K562 (cell line): ENCODE data around the gene LRRC4C. TPM values are rescaled to one million over a fixed set of nuclear protein-coding genes. Genes with fewer than 3 reads are reported as not detected.

Source experiments
- ATAC-seq: fragments of 200-7000 bp; cut with Tn5 transposase; 3 replicates; pipeline ENCODE4 v1.9.1; 2020; ENCODE audit warnings: moderate library complexity
- BruUV-seq: library from RNA; stranded (reverse); fragments of 400-500 nt; replicated peaks from 2 replicates; lab custom pipeline; 2021; lab: Mats Ljungman, UMichigan
- CTCF ChIA-PET: fragments of 300-600 bp; formaldehyde crosslinking; extraction: SDS; loops from one replicate; lab custom pipeline; 2021; ENCODE audit warnings: low intra/inter-chr PET ratio; lab: Yijun Ruan, JAX
- POLR2A ChIA-PET: fragments of 300-600, 350-650 bp; sonication (Branson Sonifier 250); formaldehyde crosslinking; extraction: SDS; loops from one replicate; lab custom pipeline; 2021; ENCODE audit warnings: antibody characterized with exemption, inconsistent platforms; lab: Yijun Ruan, JAX
- DNase-seq, 4 experiments: peaks; one replicate each; pipeline versions ENCODE4 v3.0.0 to v3.0.0-alpha.2; 2011 to 2018; ENCODE audit warnings: low spot score in 3 of 4, mixed read lengths in 3 of 4; ENCODE audit errors: extremely low read depth in 1 of 4
- FAIRE-seq: peaks from 2 replicates; lab custom pipeline; 2011; peaks lifted over from hg19 to GRCh38; lab: Jason Lieb, UNC
- H2AFZ ChIP-seq: 2 replicates; pipeline ENCODE4 v1.6.0; 2011; ENCODE audit warnings: low read depth, low read length, control low read depth, inconsistent platforms
- H3K27ac ChIP-seq: fragments of 200-600 bp; 3 replicates; pipeline ENCODE4 v1.8.0; 2011; ENCODE audit warnings: low read depth, mild to moderate bottlenecking, control low read depth, inconsistent platforms, low read length, moderate library complexity, mixed read lengths; ENCODE audit errors: extremely low read depth
- H3K27me3 ChIP-seq, 2 experiments: fragments of 300-600 bp in 1 of 2; 2 replicates in 1 of 2; 3 replicates in 1 of 2; pipeline versions ENCODE4 v1.6.0 to v1.8.0; 2011; ENCODE audit warnings: inconsistent platforms in 2 of 2, low read length in 2 of 2, mild to moderate bottlenecking in 1 of 2, mixed read lengths in 1 of 2, moderate library complexity in 1 of 2; ENCODE audit not compliant: control insufficient read depth in 2 of 2, insufficient read depth in 2 of 2
- H3K36me3 ChIP-seq: fragments of 300-600 bp; 3 replicates; pipeline ENCODE4 v1.8.0; 2011; ENCODE audit warnings: mild to moderate bottlenecking, low read length, inconsistent platforms; ENCODE audit not compliant: control insufficient read depth, insufficient read depth
- H3K4me1 ChIP-seq, 2 experiments: fragments of 200-600 bp in 1 of 2; replicated peaks in 1 of 2; 2 replicates in 1 of 2; 3 replicates in 1 of 2; pipeline versions ENCODE4 v1.5.1 to v1.8.0; 2011; ENCODE audit warnings: inconsistent platforms in 2 of 2, low read length in 2 of 2, mild to moderate bottlenecking in 1 of 2, mixed read lengths in 1 of 2, moderate library complexity in 1 of 2; ENCODE audit not compliant: control insufficient read depth in 2 of 2, insufficient read depth in 2 of 2
- H3K4me2 ChIP-seq: 2 replicates; pipeline ENCODE4 v1.6.1; 2011; ENCODE audit warnings: low read length, control low read depth, inconsistent platforms, mixed read lengths; ENCODE audit not compliant: insufficient read depth
- H3K4me3 ChIP-seq: fragments of 200-600 bp; sonication (generic), shearing (Covaris generic); 2 replicates; pipeline ENCODE4 v1.5.1; 2016; ENCODE audit warnings: control low read depth, inconsistent platforms
- H3K79me2 ChIP-seq: fragments of 200-600 bp; 3 replicates; pipeline ENCODE4 v1.8.0; 2011; ENCODE audit warnings: low read length, inconsistent platforms; ENCODE audit not compliant: control insufficient read depth, insufficient read depth
- H3K9ac ChIP-seq, 2 experiments: 2 replicates each; pipeline versions ENCODE4 v1.6.0 to v1.6.1; 2011; ENCODE audit warnings: low read depth in 2 of 2, low read length in 2 of 2, control low read depth in 1 of 2, inconsistent platforms in 1 of 2, mild to moderate bottlenecking in 1 of 2, mixed read lengths in 1 of 2; ENCODE audit not compliant: insufficient read depth in 1 of 2
- H3K9me1 ChIP-seq: one replicate; pipeline ENCODE4 v1.6.0; 2011; ENCODE audit warnings: inconsistent platforms, mild to moderate bottlenecking, low read length, moderate library complexity; ENCODE audit not compliant: control insufficient read depth, insufficient read depth
- H3K9me3 ChIP-seq: replicated peaks from 2 replicates; pipeline ENCODE4 v1.5.1; 2011; ENCODE audit warnings: low read depth, low read length, inconsistent platforms; ENCODE audit not compliant: control insufficient read depth, insufficient read depth
- H4K20me1 ChIP-seq: replicated peaks from 2 replicates; pipeline ENCODE4 v1.6.1; 2011; ENCODE audit warnings: low read length, inconsistent platforms, mixed read lengths; ENCODE audit not compliant: control insufficient read depth, insufficient read depth
- CAMTA2 ChIP-seq: fragments of 250-450 bp; sonication (Bioruptor Pico); conservative IDR thresholded peaks from 2 replicates; pipeline ENCODE4 v1.5.1; 2022
- FOXJ3 ChIP-seq: sonication (generic); formaldehyde crosslinking; IDR thresholded peaks from 2 replicates; pipeline ENCODE4 v1.4.0; 2020; ENCODE audit warnings: mild to moderate bottlenecking, missing genetic modification reagents
- HSF4 ChIP-seq: fragments of 250-450 bp; sonication (Bioruptor Pico); IDR thresholded peaks from 2 replicates; pipeline ENCODE4 v2.1.2; 2022; ENCODE audit warnings: mild to moderate bottlenecking, moderate library complexity, borderline replicate concordance
- SMARCE1 ChIP-seq: fragments of 450-650 bp; IDR thresholded peaks from 2 replicates; pipeline ENCODE4 v1.7.1; 2016; ENCODE audit warnings: mild to moderate bottlenecking
- SRSF1 ChIP-seq: fragments of 200-400 bp; formaldehyde crosslinking; IDR thresholded peaks from 2 replicates; pipeline ENCODE4 v1.6.1; 2017; ENCODE audit warnings: mild to moderate bottlenecking, low read depth, low read length, moderate library complexity
- TRIM28 ChIP-seq: fragments of 450-650 bp; IDR thresholded peaks from 2 replicates; pipeline ENCODE4 v1.6.1; 2017
- ZKSCAN3 ChIP-seq: fragments of 250-450 bp; sonication (Bioruptor Pico); IDR thresholded peaks from 2 replicates; pipeline ENCODE4 v1.4.0; 2020
- ZNF436 ChIP-seq: fragments of 250-450, 450-650 bp; sonication (Bioruptor Pico); formaldehyde crosslinking; IDR thresholded peaks from 2 replicates; pipeline ENCODE4 v1.7.0; 2020; ENCODE audit warnings: mild to moderate bottlenecking
- ZNF764 ChIP-seq: fragments of 250-450 bp; sonication (Bioruptor Pico); IDR thresholded peaks from 2 replicates; pipeline ENCODE4 v1.4.0; 2020; ENCODE audit warnings: low read depth, mild to moderate bottlenecking, moderate library complexity
- WGBS: fragments of 100-300 bp; shearing (Covaris generic); methylation state at CpG from one replicate; pipeline ENCODE4 v1.1.6; 2016; ENCODE audit warnings: low coverage, mixed read lengths; ENCODE audit not compliant: insufficient coverage; ENCODE audit errors: missing lambda C conversion rate; 5-methylcytosine and 5-hydroxymethylcytosine counted together
- in situ Hi-C: fragments of 300-500 bp; cut with MboI; formaldehyde crosslinking; loops from 4 replicates; pipeline ENCODE4 v1.15.0; 2018; ENCODE audit warnings: inconsistent platforms, mixed read lengths
- intact Hi-C: fragments of 100-400 bp; cut with micrococcal nuclease; formaldehyde crosslinking; loops from 2 replicates; pipeline ENCODE4 v1.14.2; 2022
- polyA plus RNA-seq, 8 experiments: library from polyadenylated mRNA; depleted of rRNA in 4 of 8; stranded (reverse) in 5 of 8; unstranded in 3 of 8; fragments of >200 nt; fragmentation: Nextera tagmentation in 2 of 8; fragmentation: Illumina TruSeq in 1 of 8; extraction: Ambion mirVana in 2 of 8; extraction: Trizol in 1 of 8; gene quantifications; 2 replicates each; pipeline versions ENCODE4 v1.2.1 to v1.2.3, GENCODE V29; 2011 to 2014; ENCODE audit warnings: inconsistent platforms in 1 of 8, missing spikeins in 1 of 8
- total RNA-seq, 7 experiments: library from RNA; depleted of rRNA in 6 of 7; stranded (reverse); fragments of >200 nt in 6 of 7; fragmentation: Illumina TruSeq in 2 of 7; extraction: Trizol in 2 of 7; gene quantifications; 2 replicates each; pipeline versions ENCODE4 v1.2.1 to v1.2.3, GENCODE V29; 2011 to 2021; ENCODE audit warnings: low replicate concordance in 1 of 7
- TF ChIP-seq, protein P1 (sequence below): fragments of 450-650 bp; formaldehyde crosslinking; IDR thresholded peaks from 2 replicates; pipeline ENCODE4 v1.4.0; 2022; ENCODE audit warnings: missing genetic modification characterization

LRRC4C gene
- total and polyA plus RNA-seq, 9 of the 15 experiments (the other 6 are each of a cell fraction or from before 2014, with no cell fraction given), result not detected

DNA sequence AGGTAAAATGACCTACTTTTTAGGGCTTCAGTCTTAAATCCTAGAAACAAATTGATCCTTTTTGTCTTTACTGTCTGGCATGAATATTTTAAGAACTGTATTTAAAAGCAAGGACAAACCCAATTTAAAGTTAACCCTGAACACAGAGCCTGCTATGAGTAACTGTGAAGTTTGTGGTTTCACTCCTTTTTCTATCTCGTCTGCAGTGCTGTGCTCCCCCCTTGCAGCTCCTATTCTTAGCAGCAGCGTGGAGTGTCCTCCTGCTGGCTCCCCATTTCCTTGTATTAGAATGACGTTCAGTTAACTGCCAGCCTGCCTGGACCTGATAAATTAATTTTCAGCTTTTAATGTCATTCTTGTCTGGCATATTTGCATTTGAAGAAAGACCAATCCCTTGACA is 40.0 kb upstream of the LRRC4C start:
- Histone ChIP-seq H3K27me3 (no peaks in the 10 kb centered on the region), H3K36me3 (no peaks in the 10 kb centered on the region), H3K9me1 (no peaks in the 10 kb centered on the region), H3K79me2 (no peaks in the 10 kb centered on the region), H3K4me1 (no peaks in the 10 kb centered on the region), H3K4me3 (no peak overlapping the region), H4K20me1 (no peaks in the 10 kb centered on the region), H3K4me2 (no peak overlapping the region), H3K9ac (no peak overlapping the region), H2AFZ (no peak overlapping the region), H3K27ac (no peak overlapping the region), H3K9me3 (no peaks in the 10 kb centered on the region)
- WGBS, result 0% methylated on average over 3 of the region's 3 CpGs
- POLR2A ChIA-PET, result no interaction called here
- intact Hi-C loops (no loop called here), in situ Hi-C loops (no loop called here)
- no TSS peak for BruUV-seq
- TF ChIP-seq TRIM28 (no peak), FOXJ3 (no peak), CAMTA2 (CRISPR knock-in tag) (no peak), ZNF764 (CRISPR knock-in tag) (no peak)
- TF ChIP-seq, protein P1, sequence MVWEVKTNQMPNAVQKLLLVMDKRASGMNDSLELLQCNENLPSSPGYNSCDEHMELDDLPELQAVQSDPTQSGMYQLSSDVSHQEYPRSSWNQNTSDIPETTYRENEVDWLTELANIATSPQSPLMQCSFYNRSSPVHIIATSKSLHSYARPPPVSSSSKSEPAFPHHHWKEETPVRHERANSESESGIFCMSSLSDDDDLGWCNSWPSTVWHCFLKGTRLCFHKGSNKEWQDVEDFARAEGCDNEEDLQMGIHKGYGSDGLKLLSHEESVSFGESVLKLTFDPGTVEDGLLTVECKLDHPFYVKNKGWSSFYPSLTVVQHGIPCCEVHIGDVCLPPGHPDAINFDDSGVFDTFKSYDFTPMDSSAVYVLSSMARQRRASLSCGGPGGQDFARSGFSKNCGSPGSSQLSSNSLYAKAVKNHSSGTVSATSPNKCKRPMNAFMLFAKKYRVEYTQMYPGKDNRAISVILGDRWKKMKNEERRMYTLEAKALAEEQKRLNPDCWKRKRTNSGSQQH (CRISPR knock-in tag), result no peak
- DNase-seq, result no peak
- CTCF ChIA-PET, result no interaction called here
- FAIRE-seq, result no peak
- ATAC-seq, result no peak

DNA sequence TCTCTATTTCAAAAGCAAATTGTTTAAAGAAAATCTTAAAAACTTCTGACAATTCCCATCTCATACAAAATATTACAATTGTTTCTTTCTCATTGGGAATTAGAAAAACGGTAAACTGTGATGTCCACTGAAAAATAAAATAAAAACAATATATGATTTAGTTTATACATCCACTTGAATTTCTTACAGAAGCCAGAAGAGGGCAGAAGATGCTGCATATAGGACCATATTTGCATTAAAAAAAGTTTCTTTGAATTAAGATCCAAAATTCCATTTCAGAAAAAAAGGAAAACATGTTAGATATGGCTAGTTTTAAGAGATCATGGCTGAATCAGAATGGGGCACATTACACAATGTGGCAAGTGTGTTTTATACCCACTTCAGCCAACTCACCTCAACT is 39.3 kb upstream of the LRRC4C start:
- in situ Hi-C loops (no loop called here), intact Hi-C loops (no loop called here)
- Histone ChIP-seq H3K27ac (no peak overlapping the region), H3K4me3 (no peak overlapping the region), H3K4me1 (no peaks in the 10 kb centered on the region), H3K27me3 (no peaks in the 10 kb centered on the region), H3K4me2 (no peak overlapping the region), H3K36me3 (no peaks in the 10 kb centered on the region), H2AFZ (no peak overlapping the region), H3K9me3 (no peaks in the 10 kb centered on the region), H3K79me2 (no peaks in the 10 kb centered on the region), H3K9me1 (no peaks in the 10 kb centered on the region), H3K9ac (no peak overlapping the region), H4K20me1 (no peaks in the 10 kb centered on the region)
- no peak for FAIRE-seq
- no peak for ATAC-seq
- TF ChIP-seq SMARCE1, result no peak
- TF ChIP-seq ZKSCAN3 (CRISPR knock-in tag), result no peak
- no peak for TF ChIP-seq HSF4 (CRISPR knock-in tag)
- no peak for TF ChIP-seq ZNF436
- TF ChIP-seq SRSF1, result no peak
- POLR2A ChIA-PET, result no interaction called here
- CTCF ChIA-PET, result no interaction called here
- BruUV-seq, result no TSS peak
- no peak for DNase-seq
- 0% methylated on average over 1 of the region's 1 CpG for WGBS
